Mesodermal cell (in vitro differentiated cells): ENCODE measurements around the gene DHRS1.

Experiments
- H3K27ac ChIP-seq: 2 replicates; pipeline ENCODE4 v1.7.0; 2013; ENCODE audit warnings: mild to moderate bottlenecking, low read depth, low read length, moderate library complexity; ENCODE audit not compliant: severe bottlenecking
- H3K36me3 ChIP-seq: 2 replicates; pipeline ENCODE4 v1.7.1; 2013; ENCODE audit warnings: mild to moderate bottlenecking, low read length, moderate library complexity; ENCODE audit not compliant: control insufficient read depth, insufficient read depth
- H3K4me1 ChIP-seq: one replicate; pipeline ENCODE4 v1.7.1; 2013; ENCODE audit warnings: mild to moderate bottlenecking, low read length; ENCODE audit not compliant: insufficient read depth, control insufficient read depth, poor library complexity, severe bottlenecking
- H3K4me3 ChIP-seq: 2 replicates; pipeline ENCODE4 v1.7.0; 2013; ENCODE audit warnings: low read length, control low read depth, mild to moderate bottlenecking; ENCODE audit not compliant: insufficient read depth, poor library complexity, severe bottlenecking; ENCODE audit errors: extremely low read depth
- H3K9me3 ChIP-seq: 2 replicates; pipeline ENCODE4 v1.7.1; 2013; ENCODE audit warnings: mild to moderate bottlenecking, low read length, moderate library complexity; ENCODE audit not compliant: control insufficient read depth
- WGBS, 2 experiments: methylation state at CpG; one replicate each; pipeline ENCODE4 v1.1.5; 2013; ENCODE audit warnings: missing lambda C conversion rate in 2 of 2; ENCODE audit not compliant: insufficient coverage in 2 of 2; 5-methylcytosine and 5-hydroxymethylcytosine counted together

The DHRS1 gene

DNA sequence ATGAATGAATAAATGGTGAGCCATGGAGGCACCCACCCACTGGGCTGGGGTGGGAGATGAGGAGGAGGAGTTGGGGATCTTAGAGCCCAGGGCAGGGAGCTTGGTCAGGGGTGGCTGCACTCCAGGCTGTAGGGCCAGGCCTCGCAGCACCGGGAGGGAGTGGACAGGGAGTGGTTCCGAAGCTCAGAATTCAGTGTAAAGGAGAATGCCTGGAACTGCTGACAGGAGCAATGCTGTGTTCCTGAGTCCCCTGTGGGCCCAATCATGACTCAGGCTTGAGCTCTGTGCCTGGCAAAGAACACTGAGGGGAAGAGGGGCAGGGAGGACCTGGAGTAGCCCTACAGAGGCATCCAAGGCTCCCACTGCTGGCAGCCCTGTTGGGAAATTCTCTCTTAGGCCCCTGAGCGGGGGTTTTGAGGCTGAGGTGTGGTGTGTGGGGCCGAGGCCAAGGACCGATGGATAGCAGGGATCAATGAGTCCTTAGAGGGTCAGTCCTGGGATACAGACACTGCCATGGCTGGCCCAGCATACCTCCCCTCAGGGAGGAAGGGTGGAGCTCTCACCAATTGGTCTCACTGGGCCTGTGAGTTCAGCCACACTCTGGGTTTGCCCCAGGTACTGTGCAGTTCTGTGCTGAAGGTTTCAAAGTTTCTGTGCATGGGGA is 18.7 kb downstream of the DHRS1 start:
- Histone ChIP-seq H3K36me3 (no peaks in the 10 kb centered on the region), H3K4me3 (no peak overlapping the region), H3K9me3 (no peaks in the 10 kb centered on the region), H3K4me1 (no peaks in the 10 kb centered on the region), H3K27ac (no peak overlapping the region)
- WGBS, 2 experiments = 90 to 95% methylated on average over 6 of the region's 6 CpGs

DNA sequence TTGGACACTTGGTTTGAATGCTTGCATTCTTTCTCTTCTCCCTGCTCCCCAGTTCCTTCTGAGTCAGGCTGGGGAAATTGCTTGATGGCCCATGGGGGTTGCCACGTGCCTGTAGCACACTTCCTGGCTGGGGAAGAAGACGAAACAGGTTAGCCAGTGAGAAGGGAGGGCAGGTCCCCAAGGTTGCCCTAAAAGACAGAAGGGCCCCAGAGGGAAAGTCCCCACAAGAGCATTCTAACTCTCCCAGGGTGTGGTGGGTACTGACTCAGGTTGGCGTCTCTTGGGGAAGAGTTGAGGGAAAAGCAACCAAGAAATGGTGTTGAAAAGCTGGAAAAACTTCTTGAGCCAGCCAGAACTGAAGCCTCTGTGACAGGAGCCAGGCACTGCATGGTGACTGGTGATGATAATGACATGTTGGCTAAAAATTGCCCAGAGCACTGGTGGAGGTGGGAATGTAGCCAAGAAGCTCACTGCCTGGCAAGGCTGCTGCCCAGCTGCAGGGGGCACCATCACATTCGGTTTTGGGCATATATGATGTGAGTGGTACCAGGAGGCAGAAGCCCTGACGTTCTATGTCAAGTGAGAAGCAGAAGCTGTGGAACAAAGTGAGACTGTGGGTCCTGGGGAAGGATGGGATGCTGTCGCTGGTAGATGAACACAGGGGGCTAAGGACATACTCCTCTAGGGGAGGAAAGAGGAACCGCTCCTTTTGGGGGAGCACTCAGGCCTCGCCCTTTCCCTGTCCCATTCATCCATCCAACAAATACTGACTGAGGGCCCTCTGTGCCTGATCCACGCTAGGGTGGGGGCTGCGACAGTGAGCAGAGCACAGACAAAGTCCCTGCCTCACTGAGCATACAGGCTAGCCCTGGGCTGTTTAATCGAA is 20.0 kb downstream of the DHRS1 start:
- no peaks in the 10 kb centered on the region for H3K9me3 ChIP-seq
- 89 to 93% methylated on average over 6 to 9 of the region's 11 CpGs for WGBS, 2 experiments
- no peaks in the 10 kb centered on the region for H3K4me1 ChIP-seq
- H3K4me3 ChIP-seq = no peak overlapping the region
- no peak overlapping the region for H3K27ac ChIP-seq
- no peaks in the 10 kb centered on the region for H3K36me3 ChIP-seq

DNA sequence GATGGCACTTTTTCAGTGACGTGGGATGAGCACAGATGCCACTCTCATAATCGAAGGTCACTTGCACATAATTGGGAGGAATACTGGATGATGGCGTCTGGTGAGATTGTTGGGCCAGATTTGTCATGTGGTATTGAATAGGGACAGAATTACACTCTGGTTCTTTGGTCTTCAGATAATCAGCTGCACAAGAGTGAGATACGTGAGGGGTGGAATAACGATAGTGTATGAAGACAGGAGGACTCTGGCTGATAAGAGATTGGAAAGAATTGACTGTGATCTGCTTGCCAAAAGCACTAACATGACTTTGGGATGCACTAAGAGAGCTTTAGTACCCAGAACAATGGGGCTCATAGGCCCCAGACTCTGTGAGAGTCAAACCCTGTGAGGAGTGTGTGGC is 21.2 kb downstream of the DHRS1 start:
- H3K9me3 ChIP-seq = no peaks in the 10 kb centered on the region
- H3K4me1 ChIP-seq = no peaks in the 10 kb centered on the region
- H3K27ac ChIP-seq = no peak overlapping the region
- H3K4me3 ChIP-seq = no peak overlapping the region
- 93 to 98% methylated on average over 5 of the region's 5 CpGs for WGBS, 2 experiments
- H3K36me3 ChIP-seq = no peaks in the 10 kb centered on the region

DNA sequence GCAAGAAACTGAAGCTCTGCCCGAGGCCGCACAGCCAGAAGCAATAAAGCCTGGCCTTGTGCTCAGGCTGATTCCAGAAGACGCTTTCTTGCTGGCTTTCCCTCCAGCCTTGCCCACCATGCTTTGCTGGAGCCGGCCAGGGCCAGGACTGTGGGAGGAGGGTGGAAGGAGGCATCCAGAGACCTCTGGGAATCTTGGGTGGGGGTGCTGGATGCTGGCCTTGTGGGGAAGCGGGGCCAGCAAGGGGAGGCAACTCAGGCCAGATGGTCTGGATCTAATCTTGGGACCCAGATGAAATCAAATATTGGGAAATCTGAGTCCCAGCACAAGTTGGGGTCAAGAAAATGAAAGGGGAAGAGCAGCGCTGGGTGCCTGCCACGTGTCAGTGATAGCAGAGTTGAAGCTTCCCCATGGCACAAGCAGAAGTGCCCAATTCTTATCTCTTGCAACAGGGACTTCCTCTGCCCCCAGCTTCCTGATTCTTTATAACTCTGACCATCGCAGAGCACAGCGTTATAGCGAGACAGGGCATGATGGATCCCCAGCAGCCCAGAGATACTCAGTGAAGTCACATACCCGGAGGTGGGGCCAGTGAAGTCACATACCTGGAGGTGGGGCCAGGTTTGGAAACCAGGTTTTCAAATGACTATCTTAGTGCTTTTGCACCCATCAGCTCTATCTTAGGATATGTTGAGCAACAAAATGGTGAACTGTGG is 21.8 kb downstream of the DHRS1 start:
- Histone ChIP-seq H3K4me1 (no peaks in the 10 kb centered on the region), H3K4me3 (no peak overlapping the region), H3K9me3 (no peaks in the 10 kb centered on the region), H3K36me3 (no peaks in the 10 kb centered on the region), H3K27ac (no peak overlapping the region)
- WGBS, 2 experiments = 93 to 96% methylated on average over 9 to 10 of the region's 11 CpGs

DNA sequence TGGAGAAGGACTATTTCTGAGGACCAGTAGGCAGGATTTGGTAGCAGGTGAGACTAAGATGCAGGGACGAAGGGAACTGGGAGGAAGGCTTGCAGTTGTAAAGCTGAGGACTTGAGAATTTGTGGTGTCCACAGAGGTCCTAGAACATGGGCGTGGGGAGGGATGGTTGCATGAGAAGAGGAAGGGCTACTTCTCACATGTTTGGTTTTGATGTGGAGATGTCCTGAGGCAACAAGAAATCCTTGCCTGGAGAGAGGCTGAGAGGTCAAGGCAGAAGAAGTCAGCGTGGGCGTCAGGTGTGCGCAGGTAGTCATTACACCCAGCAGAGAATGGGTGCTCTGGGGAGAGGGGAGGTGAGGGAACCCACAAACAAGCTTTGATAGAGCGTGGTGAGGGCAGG is 22.5 kb downstream of the DHRS1 start:
- 95 to 97% methylated on average over 6 of the region's 6 CpGs for WGBS, 2 experiments
- Histone ChIP-seq H3K4me3 (no peak overlapping the region), H3K27ac (no peak overlapping the region), H3K36me3 (no peaks in the 10 kb centered on the region), H3K4me1 (no peaks in the 10 kb centered on the region), H3K9me3 (no peaks in the 10 kb centered on the region)

DNA sequence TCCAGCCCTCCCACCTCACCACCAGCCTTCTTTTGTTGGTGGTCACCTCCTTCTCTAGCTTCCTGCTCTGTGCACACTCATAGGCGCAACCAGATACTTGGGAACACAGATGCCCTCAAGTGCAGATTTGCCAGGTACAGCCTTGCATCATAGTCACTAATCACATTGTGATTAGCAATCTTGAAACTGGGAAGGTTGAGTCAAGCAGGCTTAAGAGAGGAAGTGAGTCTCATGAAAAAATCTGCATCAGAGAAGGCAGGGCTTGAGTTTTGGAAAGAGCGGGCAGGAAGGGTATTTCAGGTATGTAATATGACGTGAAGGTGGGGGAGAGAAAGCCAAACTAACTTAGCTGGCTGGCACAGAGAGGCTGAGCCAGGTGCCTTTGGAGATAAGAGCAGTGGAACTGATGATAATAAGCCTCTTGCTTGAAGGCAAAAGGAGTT is 25.5 kb downstream of the DHRS1 start:
- H3K36me3 ChIP-seq = peaks cover 2% of the 10 kb centered on the region
- no peaks in the 10 kb centered on the region for H3K9me3 ChIP-seq
- 94% methylated on average over 3 of the region's 3 CpGs for WGBS, 2 experiments
- H3K4me3 ChIP-seq = no peak overlapping the region
- no peaks in the 10 kb centered on the region for H3K4me1 ChIP-seq
- H3K27ac ChIP-seq = no peak overlapping the region

DNA sequence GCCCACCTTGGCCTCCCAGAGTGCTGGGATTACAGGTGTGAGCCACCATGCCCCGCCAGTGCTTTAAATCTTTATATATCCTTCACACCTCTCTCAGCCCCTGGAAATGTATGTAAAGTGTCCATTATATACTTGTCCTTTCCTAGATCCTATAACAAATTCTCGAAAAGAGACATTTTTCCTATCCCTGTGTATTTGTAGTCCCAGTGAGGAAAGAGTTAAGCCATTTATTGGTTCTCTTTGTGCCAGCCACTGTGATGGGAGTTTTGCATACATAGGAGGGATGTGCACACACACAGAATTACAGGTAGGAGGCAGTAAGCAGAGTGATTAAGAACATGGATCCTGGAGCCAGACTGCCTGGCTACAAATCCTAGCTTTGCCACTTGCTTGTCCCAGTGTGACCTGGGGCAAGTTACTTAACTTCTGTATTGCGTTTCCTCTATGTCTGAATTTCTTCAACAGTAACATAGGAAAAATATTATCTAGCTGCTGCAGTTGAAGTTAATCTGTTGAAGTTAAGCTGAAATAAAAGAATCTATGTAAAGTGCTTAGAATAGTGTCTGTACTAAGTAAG is 26.1 kb downstream of the DHRS1 start:
- Histone ChIP-seq H3K36me3 (peaks cover 8% of the 10 kb centered on the region), H3K27ac (no peak overlapping the region), H3K4me3 (no peak overlapping the region), H3K9me3 (no peaks in the 10 kb centered on the region), H3K4me1 (no peaks in the 10 kb centered on the region)
- WGBS, 2 experiments = no CpG with 5 or more reads among the region's 3 CpGs

DNA sequence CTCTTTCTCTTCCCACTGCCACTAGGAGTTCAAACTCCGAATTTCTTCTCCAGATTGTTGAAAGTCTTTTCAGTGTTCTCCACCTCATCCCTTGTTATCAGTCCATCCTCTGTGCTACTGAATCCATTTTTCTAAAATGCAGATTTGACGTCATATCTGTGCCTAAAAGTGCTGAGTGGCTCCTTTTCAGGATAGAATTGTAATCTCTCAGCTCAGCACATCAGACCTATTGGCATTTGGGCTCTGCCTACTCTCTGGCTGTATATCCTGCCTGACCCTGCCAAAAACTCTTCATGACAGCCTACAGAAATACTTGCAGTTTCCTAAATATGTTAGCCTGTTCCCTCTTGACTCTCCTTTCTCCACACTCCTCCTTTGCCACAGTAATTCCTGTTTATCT is 27.1 kb downstream of the DHRS1 start:
- no peaks in the 10 kb centered on the region for H3K9me3 ChIP-seq
- H3K36me3 ChIP-seq = peaks cover 8% of the 10 kb centered on the region
- H3K27ac ChIP-seq = no peak overlapping the region
- no peak overlapping the region for H3K4me3 ChIP-seq
- 89 to 91% methylated on average over 2 of the region's 2 CpGs for WGBS, 2 experiments
- no peaks in the 10 kb centered on the region for H3K4me1 ChIP-seq

DNA sequence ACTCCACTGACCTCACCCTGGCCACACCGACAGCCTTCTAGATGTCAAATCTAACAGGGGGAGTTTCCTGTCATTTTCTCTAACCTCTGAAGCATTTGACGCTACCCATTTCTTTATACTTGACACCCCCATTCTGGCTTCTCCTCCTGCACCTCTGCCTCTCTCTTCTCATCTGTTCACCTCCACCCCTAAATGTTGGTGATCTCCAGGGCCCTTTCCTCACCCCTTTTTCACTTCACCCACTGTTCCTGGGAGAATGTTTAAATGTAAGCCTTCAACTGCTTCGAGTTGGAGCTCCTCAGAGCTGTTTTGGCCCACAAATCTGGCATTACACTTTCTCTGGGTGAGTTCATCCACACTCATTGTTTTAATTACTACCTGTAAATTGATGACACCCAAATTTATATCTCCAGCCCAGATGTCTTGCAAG is 27.7 kb downstream of the DHRS1 start:
- H3K27ac ChIP-seq = no peak overlapping the region
- peak overlapping the region; percentile 86 for H3K4me3 ChIP-seq
- 19% methylated on average over 2 to 3 of the region's 3 CpGs for WGBS, 2 experiments
- no peaks in the 10 kb centered on the region for H3K4me1 ChIP-seq
- H3K36me3 ChIP-seq = peaks cover 8% of the 10 kb centered on the region
- H3K9me3 ChIP-seq = no peaks in the 10 kb centered on the region

DNA sequence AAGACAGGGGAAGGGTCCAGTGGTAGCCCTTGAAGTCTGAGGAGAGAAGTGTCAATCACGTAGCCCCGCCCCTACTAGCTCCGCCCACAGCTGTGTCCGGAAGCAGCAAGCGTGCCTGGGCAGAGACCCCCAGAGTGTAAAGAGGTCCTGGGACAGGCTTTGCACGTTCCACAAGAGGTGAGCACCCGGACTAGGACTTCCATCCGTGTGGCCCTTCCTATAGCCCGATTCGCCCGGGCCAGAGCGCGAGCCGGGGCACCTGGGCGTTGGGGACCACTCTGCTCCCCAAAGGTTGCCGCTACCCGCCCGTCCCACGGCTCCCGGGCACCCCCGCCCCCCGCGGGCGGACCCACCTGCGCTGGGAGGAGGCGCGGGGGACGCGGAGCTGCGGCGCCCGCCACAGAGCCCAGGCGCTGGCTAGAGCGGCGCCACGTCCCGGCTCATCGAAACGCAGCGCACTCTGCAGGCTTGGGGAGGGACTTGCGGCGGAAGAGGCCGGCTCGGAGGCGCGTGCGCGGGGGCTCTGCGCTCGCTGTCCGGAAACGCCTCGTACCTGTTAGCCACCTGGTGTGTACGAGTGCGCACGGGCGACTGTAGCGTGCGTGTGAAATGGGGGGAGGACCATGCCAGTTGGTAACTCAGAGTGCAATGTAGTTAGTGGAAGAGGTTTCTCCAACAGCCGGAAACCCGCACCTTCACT is 28.3 kb downstream of the DHRS1 start, which contains the start of gene RABGGTA:
Gene RABGGTA, minus strand, starts transcription at position 464 of the 700 bp plus-strand sequence. CDS start 482 bp downstream, outside the sequence.
- Histone ChIP-seq H3K27ac (peak within 1 kb of the TSS; percentile 99), H3K36me3 (peaks cover 13% of the 10 kb centered on the region), H3K4me1 (no peaks in the 10 kb centered on the region), H3K9me3 (no peaks in the 10 kb centered on the region), H3K4me3 (peak within 1 kb of the TSS; percentile 86)
- WGBS, 2 experiments = 0 to 1% methylated on average over 42 to 51 of the region's 61 CpGs
